Thyroid gland (tissue), 4 donors: Measurements from ENCODE around the gene RPL22.

Source experiments
- CTCF ChIP-seq, 6 experiments: fragments of 200-600 bp in 3 of 6; fragments of 450-650 bp in 3 of 6; sonication (generic) in 3 of 6; IDR thresholded peaks; one replicate each; pipeline ENCODE4 v1.5.1; 2016 to 2019; ENCODE audit warnings: antibody characterized with exemption in 6 of 6, mild to moderate bottlenecking in 2 of 6, inconsistent platforms in 1 of 6, moderate library complexity in 1 of 6
- POLR2A ChIP-seq, 2 donors: fragments of 450-650 bp; IDR thresholded peaks; one replicate each; pipeline ENCODE4 v1.6.1; 2017; ENCODE audit warnings: antibody characterized with exemption in 2 of 2, mild to moderate bottlenecking in 2 of 2, moderate library complexity in 1 of 2

GRCh38 chr1:6137758-6138157, 61.6 kb downstream of the RPL22 start:
- TF ChIP-seq CTCF (IDR thresholded peaks at IDR 0.05) (no peak), POLR2A (IDR thresholded peaks at IDR 0.05) (no peak)
